Choroid plexus epithelial cell (primary cell): ENCODE results near the gene ARHGAP23.

Source experiments
- DNase-seq: peaks from one replicate; pipeline ENCODE4 v3.0.0-alpha.2; 2010; ENCODE audit warnings: low read depth
- H3K4me3 ChIP-seq: 2 replicates; pipeline ENCODE4 v1.5.1; 2011; ENCODE audit warnings: low read depth, mild to moderate bottlenecking, control low read depth, low read length, moderate library complexity
- TF ChIP-seq, protein P1 (sequence below): conservative IDR thresholded peaks from 2 replicates; pipeline ENCODE4 v1.5.1; 2011; ENCODE audit warnings: low read depth, mild to moderate bottlenecking, control low read depth, inconsistent platforms, low read length, moderate library complexity

The ARHGAP23 gene

GRCh38 chr17:38456031-38456815 is 28.0 kb downstream of the ARHGAP23 start:
- DNase-seq: no peak
- TF ChIP-seq, protein P1, sequence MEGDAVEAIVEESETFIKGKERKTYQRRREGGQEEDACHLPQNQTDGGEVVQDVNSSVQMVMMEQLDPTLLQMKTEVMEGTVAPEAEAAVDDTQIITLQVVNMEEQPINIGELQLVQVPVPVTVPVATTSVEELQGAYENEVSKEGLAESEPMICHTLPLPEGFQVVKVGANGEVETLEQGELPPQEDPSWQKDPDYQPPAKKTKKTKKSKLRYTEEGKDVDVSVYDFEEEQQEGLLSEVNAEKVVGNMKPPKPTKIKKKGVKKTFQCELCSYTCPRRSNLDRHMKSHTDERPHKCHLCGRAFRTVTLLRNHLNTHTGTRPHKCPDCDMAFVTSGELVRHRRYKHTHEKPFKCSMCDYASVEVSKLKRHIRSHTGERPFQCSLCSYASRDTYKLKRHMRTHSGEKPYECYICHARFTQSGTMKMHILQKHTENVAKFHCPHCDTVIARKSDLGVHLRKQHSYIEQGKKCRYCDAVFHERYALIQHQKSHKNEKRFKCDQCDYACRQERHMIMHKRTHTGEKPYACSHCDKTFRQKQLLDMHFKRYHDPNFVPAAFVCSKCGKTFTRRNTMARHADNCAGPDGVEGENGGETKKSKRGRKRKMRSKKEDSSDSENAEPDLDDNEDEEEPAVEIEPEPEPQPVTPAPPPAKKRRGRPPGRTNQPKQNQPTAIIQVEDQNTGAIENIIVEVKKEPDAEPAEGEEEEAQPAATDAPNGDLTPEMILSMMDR: peak; percentile 55
- peak overlapping the region; percentile 66 for H3K4me3 ChIP-seq

DNA sequence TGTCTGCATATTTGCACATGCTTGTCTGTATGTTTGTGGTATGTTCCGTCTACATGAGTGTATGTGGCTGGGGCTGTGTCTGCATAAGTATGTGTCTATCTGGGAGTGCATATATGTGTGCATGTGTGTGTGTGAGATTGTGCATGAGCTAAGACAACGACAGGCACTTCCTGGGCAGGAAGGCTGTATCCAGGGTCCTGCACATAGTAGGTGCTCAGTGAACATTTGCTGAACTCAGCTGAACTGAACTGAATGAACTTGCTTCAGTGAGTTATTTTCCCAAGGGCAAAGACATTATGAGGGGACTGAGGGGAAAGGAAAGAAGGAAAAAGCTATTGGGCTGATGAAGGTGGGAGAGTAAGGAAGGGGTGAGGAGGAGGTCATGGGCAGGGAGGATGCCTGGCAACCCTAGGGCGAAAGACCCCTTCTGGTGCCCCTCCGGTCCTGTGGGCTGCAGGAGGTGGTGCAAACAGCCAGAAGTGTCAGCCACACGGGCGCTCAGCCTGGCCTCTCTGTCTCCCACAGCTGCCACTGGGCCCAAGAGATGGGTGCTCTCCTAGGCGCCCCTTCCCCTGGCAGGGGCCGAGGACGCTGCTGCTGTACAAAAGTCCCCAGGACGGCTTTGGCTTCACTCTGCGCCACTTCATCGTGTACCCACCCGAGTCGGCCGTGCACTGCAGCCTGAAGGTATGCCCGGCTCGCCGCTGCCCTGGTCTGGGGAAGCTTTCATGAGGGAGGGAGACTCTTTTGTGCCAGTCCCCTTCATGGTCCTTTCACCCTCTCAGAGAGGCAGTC is 29.5 kb downstream of the ARHGAP23 start:
- no peak overlapping the region for H3K4me3 ChIP-seq
- TF ChIP-seq, protein P1: no peak
- no peak for DNase-seq

DNA sequence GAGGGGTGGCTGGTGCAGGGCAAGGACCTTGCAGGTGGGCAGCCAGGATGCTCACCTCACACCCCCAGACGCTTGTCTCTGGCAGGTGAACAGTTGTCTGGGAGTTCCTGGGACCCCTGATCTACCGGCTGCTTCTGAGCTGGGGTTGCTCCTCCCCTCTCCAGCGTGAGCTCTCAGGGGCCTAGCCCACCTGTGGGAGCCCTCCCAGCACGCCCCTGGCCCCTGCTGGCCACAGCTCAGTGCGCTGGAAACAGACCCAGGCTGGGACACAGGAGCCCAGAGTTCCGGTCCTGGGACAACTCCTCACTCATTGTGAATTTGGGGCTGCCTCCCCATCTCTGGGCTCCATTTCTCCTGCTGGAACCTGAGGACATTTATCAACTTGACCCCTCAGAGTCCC is 30.3 kb downstream of the ARHGAP23 start:
- no peak overlapping the region for H3K4me3 ChIP-seq
- DNase-seq: no peak
- TF ChIP-seq, protein P1: no peak

DNA sequence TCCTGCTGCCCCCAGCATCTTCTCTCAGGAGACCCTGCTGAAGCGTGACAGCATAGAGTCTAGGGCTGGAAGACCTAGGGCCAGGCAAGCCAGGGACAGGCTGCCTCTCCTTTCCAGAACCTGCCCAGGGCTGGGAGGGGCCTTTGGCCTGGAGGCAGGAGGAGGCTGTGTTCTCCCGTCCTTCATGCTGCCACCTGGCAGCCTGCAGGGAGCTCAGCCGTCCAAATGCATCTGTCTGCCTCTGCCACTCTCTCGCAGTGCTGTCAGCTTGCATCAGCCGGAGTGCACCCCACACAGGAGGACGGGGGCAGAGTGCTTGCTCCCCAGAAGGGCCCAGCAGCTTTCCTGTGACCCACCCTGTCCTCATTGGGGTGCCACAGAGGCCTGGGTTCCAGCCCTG is 31.3 kb downstream of the ARHGAP23 start:
- DNase-seq: no peak
- TF ChIP-seq, protein P1: no peak
- no peak overlapping the region for H3K4me3 ChIP-seq

GRCh38 chr17:38460082-38460715 is 31.9 kb downstream of the ARHGAP23 start:
- no peak for DNase-seq
- TF ChIP-seq, protein P1: no peak
- no peak overlapping the region for H3K4me3 ChIP-seq

DNA sequence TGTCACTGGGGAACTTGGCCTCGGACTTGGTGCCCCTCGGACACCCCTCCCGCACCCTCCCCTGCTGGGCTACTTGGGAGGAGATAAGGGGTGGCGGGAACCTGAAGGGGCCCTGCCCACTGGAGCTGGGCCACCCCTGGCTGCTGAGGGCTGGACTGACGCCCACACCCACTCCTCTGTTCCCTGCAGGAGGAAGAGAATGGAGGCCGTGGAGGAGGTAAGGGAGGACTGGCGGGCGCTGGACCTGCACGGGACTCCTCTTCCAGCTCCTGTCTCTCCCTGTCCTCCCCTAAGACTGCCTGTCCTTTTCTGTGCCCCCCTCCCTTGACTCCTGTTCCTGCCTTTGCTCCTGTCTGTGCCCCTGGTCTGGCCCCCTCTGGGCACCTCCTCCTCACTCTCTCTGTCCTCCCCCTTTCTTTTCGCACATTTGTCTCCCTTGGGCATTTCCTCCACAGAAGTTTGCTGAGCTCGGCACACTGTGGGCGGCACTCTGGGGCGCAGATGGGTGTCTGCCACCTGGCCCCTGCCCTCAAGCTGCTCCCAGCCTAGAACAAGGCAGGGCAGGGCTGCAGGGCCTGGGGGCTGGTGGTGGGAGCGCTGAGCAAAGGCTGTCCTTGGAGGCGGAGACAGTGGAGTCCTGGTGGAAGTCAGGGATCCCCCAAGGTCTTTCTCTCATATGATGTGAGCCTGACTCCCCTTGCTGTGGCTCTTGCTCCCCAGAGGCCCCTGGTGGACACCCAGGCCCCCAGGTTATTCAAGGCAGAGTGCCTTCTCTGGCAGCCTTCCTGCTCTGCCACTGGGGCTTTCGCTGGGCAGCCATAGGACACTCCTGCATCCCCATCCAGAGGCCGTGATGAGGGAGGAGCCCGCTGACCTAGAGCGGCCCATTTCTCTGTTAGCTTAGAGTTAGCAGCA is 32.7 kb downstream of the ARHGAP23 start:
- no peak for DNase-seq
- TF ChIP-seq, protein P1: no peak
- H3K4me3 ChIP-seq: no peak overlapping the region
